ENCODE measurements around the gene FAM193A. TPM values are rescaled to one million over a fixed set of nuclear protein-coding genes. Genes with fewer than 3 reads are reported as not detected.
A peak's percentile ranks its signal among the peaks of the same experiment; 100 is the strongest.

FAM193A gene
- total RNA-seq, 4 donors from 2014 or later: 27.7 to 40.4 (median 31.1) TPM

DNA sequence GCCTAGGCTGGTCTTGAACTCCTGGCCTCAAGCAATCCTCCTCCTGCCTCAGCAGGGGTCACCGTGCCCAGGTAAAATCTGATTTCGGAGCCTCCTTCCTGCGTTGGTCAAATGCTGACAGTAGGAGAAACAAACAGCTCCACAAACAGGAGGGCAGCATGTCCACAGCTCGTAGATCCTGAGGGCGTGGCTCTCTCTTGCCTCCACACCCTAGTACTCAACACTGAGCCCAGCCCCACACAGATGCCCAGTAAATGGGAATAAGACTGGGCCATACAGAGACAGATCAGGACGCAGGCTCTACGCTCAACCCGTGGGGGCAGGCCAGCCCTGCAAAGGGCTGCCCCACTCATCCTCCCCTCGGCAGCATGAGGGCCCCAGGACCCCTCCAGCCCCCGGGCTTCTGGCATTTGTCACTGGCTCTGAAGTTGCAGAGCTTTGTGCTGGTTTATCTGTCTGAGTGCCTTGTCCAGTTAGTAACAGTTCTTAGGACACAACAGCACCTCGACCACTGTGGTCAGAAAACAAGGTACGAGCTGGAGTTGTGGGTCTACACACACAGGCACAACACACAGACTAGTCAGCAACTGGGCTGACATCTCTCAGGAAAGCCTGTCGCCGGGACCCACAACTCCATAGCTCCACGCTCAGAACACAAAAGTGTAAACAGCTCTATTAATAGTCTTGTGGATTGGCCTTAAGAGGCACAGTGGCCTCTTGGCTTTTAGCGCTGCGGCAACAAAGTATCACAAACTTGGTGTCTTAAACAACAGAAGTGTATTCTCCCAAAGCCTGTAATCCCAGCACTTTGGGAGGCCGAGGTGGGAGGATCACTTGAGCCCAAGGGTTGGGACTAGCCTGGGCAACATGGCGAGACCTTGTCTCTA lies 214.5 kb downstream of the FAM193A start:
- Histone ChIP-seq H3K4me3 (no peak overlapping the region), H3K27ac (peak overlapping the region; percentile 7 to 61 (median 34)), H3K9me3 (no peaks in the 10 kb centered on the region), H3K36me3 (peaks cover 0 to 18% (median 6%) of the 10 kb centered on the region in 4 donors), H3K4me1 (peaks cover 12 to 48% (median 33%) of the 10 kb centered on the region in 4 donors), H3K27me3 (no peaks in the 10 kb centered on the region)
- whole genome bisulfite sequencing, 2 donors (ENCODE audit: low coverage in 1 of 2): 72 to 82% methylated on average over 2 to 19 of the region's 19 CpGs
- in situ Hi-C loops (cut with MboI; ENCODE audit: low pct_ligation_motif_present in 1 of 4, low pct_unique_long_range_greater_than_20kb in 1 of 4, low sequenced_read_pairs in 3 of 4): loop anchor here in 2 of 4 donors (25.0 kb wide), 1 partner anchor 186 kb away; no protein-coding TSS in a partner anchor
- intact Hi-C loops (cut with DNase I; ENCODE audit: low total_unique reads): no loop called here
- DNase-seq: peak; percentile 66
- TF ChIP-seq EP300 (IDR thresholded peaks at IDR 0.05; ENCODE audit: low read depth) (no peak), POLR2AphosphoS5 (IDR thresholded peaks at IDR 0.05) (no peak), POLR2A (IDR thresholded peaks at IDR 0.05) (no peak)
- TF ChIP-seq, protein P1, sequence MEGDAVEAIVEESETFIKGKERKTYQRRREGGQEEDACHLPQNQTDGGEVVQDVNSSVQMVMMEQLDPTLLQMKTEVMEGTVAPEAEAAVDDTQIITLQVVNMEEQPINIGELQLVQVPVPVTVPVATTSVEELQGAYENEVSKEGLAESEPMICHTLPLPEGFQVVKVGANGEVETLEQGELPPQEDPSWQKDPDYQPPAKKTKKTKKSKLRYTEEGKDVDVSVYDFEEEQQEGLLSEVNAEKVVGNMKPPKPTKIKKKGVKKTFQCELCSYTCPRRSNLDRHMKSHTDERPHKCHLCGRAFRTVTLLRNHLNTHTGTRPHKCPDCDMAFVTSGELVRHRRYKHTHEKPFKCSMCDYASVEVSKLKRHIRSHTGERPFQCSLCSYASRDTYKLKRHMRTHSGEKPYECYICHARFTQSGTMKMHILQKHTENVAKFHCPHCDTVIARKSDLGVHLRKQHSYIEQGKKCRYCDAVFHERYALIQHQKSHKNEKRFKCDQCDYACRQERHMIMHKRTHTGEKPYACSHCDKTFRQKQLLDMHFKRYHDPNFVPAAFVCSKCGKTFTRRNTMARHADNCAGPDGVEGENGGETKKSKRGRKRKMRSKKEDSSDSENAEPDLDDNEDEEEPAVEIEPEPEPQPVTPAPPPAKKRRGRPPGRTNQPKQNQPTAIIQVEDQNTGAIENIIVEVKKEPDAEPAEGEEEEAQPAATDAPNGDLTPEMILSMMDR (IDR thresholded peaks at IDR 0.05): no peak

DNA sequence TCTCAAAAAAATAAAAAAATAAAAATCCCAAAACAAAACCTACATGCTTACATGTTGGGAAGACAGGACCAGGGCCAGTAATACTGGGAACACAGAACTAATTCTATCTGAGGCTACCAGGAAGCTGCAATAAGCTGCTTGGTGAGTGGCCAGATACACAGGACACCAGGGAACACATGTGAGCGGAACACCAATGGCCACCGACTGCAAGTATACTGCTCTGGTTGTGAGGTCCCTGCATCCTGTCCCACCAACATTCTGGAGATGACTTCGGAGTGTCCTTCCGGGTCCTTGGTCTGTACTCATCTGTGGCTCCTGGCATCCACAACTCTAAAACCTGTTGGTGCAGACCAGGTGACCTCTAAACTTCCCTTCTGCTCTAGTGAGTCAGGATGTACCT lies 217.0 kb downstream of the FAM193A start:
- no peak overlapping the region for H3K27ac ChIP-seq
- H3K4me1 ChIP-seq: peaks cover 16 to 48% (median 34%) of the 10 kb centered on the region in 4 donors

DNA sequence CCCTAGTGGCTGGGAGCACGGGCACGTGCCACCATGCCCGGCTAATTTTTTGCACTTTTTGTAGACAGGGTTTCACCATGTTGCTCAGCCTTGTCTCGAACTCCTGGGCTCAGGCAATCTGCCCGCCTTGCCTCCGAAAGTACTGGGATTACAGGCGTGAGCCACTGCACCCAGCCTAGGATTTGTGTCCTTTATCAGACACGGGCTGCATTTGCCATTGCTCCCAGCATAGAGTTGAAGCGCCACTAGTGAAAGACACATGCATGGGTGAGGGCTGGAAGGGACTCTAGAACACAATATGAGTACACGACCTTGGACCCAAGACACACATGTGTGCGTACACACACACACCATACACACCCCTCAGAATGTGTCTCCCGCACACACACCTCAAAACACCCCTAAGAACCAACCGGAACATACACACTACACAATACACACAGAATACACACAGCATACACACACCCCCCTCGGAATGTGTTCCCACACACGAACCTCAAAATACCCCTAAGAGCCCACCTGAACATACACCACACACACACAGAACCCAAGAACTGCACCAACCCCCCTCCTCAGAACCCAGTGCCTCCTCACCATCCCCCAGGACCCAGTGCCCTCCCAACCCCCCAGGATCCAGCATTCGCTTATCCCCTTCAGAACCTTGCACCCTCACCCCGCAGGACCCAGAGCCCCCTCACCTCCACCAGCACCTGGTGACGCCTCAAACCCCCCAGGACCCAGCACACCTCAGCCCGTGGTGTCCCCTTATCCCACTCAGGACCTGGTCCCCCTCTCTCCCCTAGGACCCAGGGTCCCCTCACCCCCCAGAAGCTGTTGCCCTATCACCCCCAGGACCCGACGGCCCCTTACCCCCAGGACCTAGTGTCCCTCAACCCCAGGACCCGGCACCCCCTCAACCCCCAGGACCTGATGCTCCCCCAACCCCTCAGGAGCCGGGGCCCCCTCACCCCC lies 218.7 kb downstream of the FAM193A start:
- Histone ChIP-seq H3K4me1 (peaks cover 16 to 58% (median 36%) of the 10 kb centered on the region in 4 donors), H3K36me3 (no peaks in the 10 kb centered on the region), H3K27ac (peak overlapping the region; percentile 89 to 97 (median 90)), H3K9me3 (no peaks in the 10 kb centered on the region), H3K4me3 (peak overlapping the region; percentile 53 to 86 (median 68)), H3K27me3 (no peaks in the 10 kb centered on the region)
- TF ChIP-seq, protein P1 (IDR thresholded peaks at IDR 0.05): no peak
- no peak for TF ChIP-seq POLR2AphosphoS5 (IDR thresholded peaks at IDR 0.05)
- no peak for TF ChIP-seq EP300 (IDR thresholded peaks at IDR 0.05; ENCODE audit: low read depth)
- no peak for TF ChIP-seq POLR2A (IDR thresholded peaks at IDR 0.05)
- DNase-seq: no peak
- intact Hi-C loops (cut with DNase I; ENCODE audit: low total_unique reads) (no loop called here), in situ Hi-C loops (cut with MboI; ENCODE audit: low pct_ligation_motif_present in 1 of 4, low pct_unique_long_range_greater_than_20kb in 1 of 4, low sequenced_read_pairs in 3 of 4) (loop anchor here in 2 of 4 donors (25.0 kb wide), 1 partner anchor 182 kb away; no protein-coding TSS in a partner anchor)
- 51% methylated on average over 22 of the region's 23 CpGs; no CpG with 5 or more reads in 1 of the 2 donors for WGBS, 2 donors (ENCODE audit: low coverage in 1 of 2)

More for the DNA sequence above, 217.0 kb downstream of the FAM193A start:
- TF ChIP-seq, protein P1 (IDR thresholded peaks at IDR 0.05): no peak
- no peak for TF ChIP-seq EP300 (IDR thresholded peaks at IDR 0.05; ENCODE audit: low read depth)
- no peak overlapping the region for H3K4me3 ChIP-seq
- no peaks in the 10 kb centered on the region for H3K9me3 ChIP-seq
- 97% methylated on average over 4 of the region's 4 CpGs; no CpG with 5 or more reads in 1 of the 2 donors for WGBS, 2 donors (ENCODE audit: low coverage in 1 of 2)
- H3K36me3 ChIP-seq: no peaks in the 10 kb centered on the region
- in situ Hi-C loops (cut with MboI; ENCODE audit: low pct_ligation_motif_present in 1 of 4, low pct_unique_long_range_greater_than_20kb in 1 of 4, low sequenced_read_pairs in 3 of 4): loop anchor here in 2 of 4 donors (25.0 kb wide), 1 partner anchor 184 kb away; no protein-coding TSS in a partner anchor
- H3K27me3 ChIP-seq: no peaks in the 10 kb centered on the region
- no peak for DNase-seq
- intact Hi-C loops (cut with DNase I; ENCODE audit: low total_unique reads): no loop called here

Measured in transverse colon (tissue), 4 donors.